Endothelial cell (in vitro differentiated cells): ENCODE data around the gene RPL27. TPM values are rescaled to one million over a fixed set of nuclear protein-coding genes. Genes with fewer than 3 reads are reported as not detected.

Experiments used
- DNase-seq: peaks from one replicate; pipeline ENCODE4 v3.0.0; 2021; ENCODE audit warnings: low spot score
- H3K27ac Mint-ChIP-seq: one replicate; pipeline ENCODE4 v1.8.0; 2021; ENCODE audit warnings: mixed read lengths, inconsistent platforms; ENCODE audit not compliant: unreplicated experiment
- H3K27me3 Mint-ChIP-seq: one replicate; pipeline ENCODE4 v1.8.0; 2021; ENCODE audit warnings: mild to moderate bottlenecking, moderate library complexity, mixed read lengths, inconsistent platforms; ENCODE audit not compliant: unreplicated experiment
- H3K36me3 Mint-ChIP-seq: one replicate; pipeline ENCODE4 v1.8.0; 2021; ENCODE audit warnings: mild to moderate bottlenecking, low read depth, mixed read lengths, inconsistent platforms; ENCODE audit not compliant: unreplicated experiment
- H3K4me1 Mint-ChIP-seq: one replicate; pipeline ENCODE4 v1.8.0; 2021; ENCODE audit warnings: mild to moderate bottlenecking, mixed read lengths, inconsistent platforms; ENCODE audit not compliant: unreplicated experiment
- H3K4me3 Mint-ChIP-seq: one replicate; pipeline ENCODE4 v1.8.0; 2021; ENCODE audit warnings: mild to moderate bottlenecking, mixed read lengths, inconsistent platforms; ENCODE audit not compliant: unreplicated experiment
- H3K9me3 Mint-ChIP-seq: one replicate; pipeline ENCODE4 v1.8.0; 2021; ENCODE audit warnings: mixed read lengths, inconsistent platforms; ENCODE audit not compliant: unreplicated experiment
- CTCF ChIP-seq: fragments of 200-600 bp; sonication (generic); IDR thresholded peaks from one replicate; pipeline ENCODE4 v1.5.0; 2021; ENCODE audit warnings: antibody characterized with exemption; ENCODE audit not compliant: unreplicated experiment
- total RNA-seq: library from RNA; stranded (reverse); fragmentation: NEBNext Ultra II Directional; extraction: Animal tissue kit (Norgen Biotek cat#: 25700); gene quantifications from one replicate; pipeline ENCODE4 v1.2.1, GENCODE V29; 2021; ENCODE audit not compliant: unreplicated experiment

The RPL27 gene
- total RNA-seq, 1 donor from 2014 or later: 1,237 TPM

GRCh38 chr17:43040655-43041054 is 42.4 kb downstream of the RPL27 start:
- H3K4me3 Mint-ChIP-seq: no peak overlapping the region
- no peaks in the 10 kb centered on the region for H3K36me3 Mint-ChIP-seq
- no peaks in the 10 kb centered on the region for H3K9me3 Mint-ChIP-seq
- no peak for TF ChIP-seq CTCF
- H3K27ac Mint-ChIP-seq: no peak overlapping the region
- DNase-seq: no peak
- H3K27me3 Mint-ChIP-seq: peaks cover 2% of the 10 kb centered on the region
- peaks cover 14% of the 10 kb centered on the region for H3K4me1 Mint-ChIP-seq

- H3K9me3 Mint-ChIP-seq: no peaks in the 10 kb centered on the region
- peak overlapping the region; percentile 28 for H3K27ac Mint-ChIP-seq
- TF ChIP-seq CTCF: no peak
- H3K4me3 Mint-ChIP-seq: no peak overlapping the region
- no peak for DNase-seq
- H3K27me3 Mint-ChIP-seq: peaks cover 2% of the 10 kb centered on the region
- H3K36me3 Mint-ChIP-seq: no peaks in the 10 kb centered on the region
- H3K4me1 Mint-ChIP-seq: peaks cover 14% of the 10 kb centered on the region
These were observed 43.9 kb downstream of the RPL27 start for GRCh38 chr17:43042025-43042628.

- no peak overlapping the region for H3K27ac Mint-ChIP-seq
These were observed 45.1 kb downstream of the RPL27 start for GRCh38 chr17:43043307-43043706.

GRCh38 chr17:43044024-43044423 is 45.8 kb downstream of the RPL27 start:
- Mint-ChIP-seq H3K27ac (no peak overlapping the region), H3K27me3 (peaks cover 3% of the 10 kb centered on the region), H3K36me3 (no peaks in the 10 kb centered on the region), H3K4me1 (peaks cover 14% of the 10 kb centered on the region), H3K4me3 (no peak overlapping the region), H3K9me3 (no peaks in the 10 kb centered on the region)
- no peak for TF ChIP-seq CTCF
- no peak for DNase-seq

More at GRCh38 chr17:43043307-43043706, 45.1 kb downstream of the RPL27 start:
- no peak for TF ChIP-seq CTCF
- Mint-ChIP-seq H3K27me3 (peaks cover 2% of the 10 kb centered on the region), H3K4me1 (peaks cover 14% of the 10 kb centered on the region), H3K9me3 (no peaks in the 10 kb centered on the region), H3K36me3 (no peaks in the 10 kb centered on the region), H3K4me3 (no peak overlapping the region)
- DNase-seq: no peak

- DNase-seq: no peak
- Mint-ChIP-seq H3K36me3 (no peaks in the 10 kb centered on the region), H3K27me3 (peaks cover 1% of the 10 kb centered on the region)
These were observed 53.8 kb downstream of the RPL27 start for GRCh38 chr17:43051969-43052368.

More at GRCh38 chr17:43051969-43052368, 53.8 kb downstream of the RPL27 start:
- H3K4me1 Mint-ChIP-seq: no peaks in the 10 kb centered on the region
- no peak overlapping the region for H3K27ac Mint-ChIP-seq
- no peak for TF ChIP-seq CTCF
- H3K9me3 Mint-ChIP-seq: no peaks in the 10 kb centered on the region
- H3K4me3 Mint-ChIP-seq: no peak overlapping the region

Other genes starting within 250 kb of the RPL27 start
- 630 TPM for gene RAMP2, start 237.2 kb upstream of the RPL27 start, total RNA-seq
- gene VPS25, start 225.0 kb upstream of the RPL27 start, total RNA-seq: 39.4 TPM
- 8.9 TPM for gene WNK4, start 217.8 kb upstream of the RPL27 start, total RNA-seq
- gene COA3, start 199.7 kb upstream of the RPL27 start, total RNA-seq: 60.3 TPM
- 0.59 TPM for gene CNTD1, start 199.6 kb upstream of the RPL27 start, total RNA-seq
- 66.4 TPM for gene BECN1, start 174.1 kb upstream of the RPL27 start, total RNA-seq
- gene PSME3, start 165.0 kb upstream of the RPL27 start, total RNA-seq: 128 TPM
- 6.2 TPM for gene AOC2, start 153.8 kb upstream of the RPL27 start, total RNA-seq
- gene AOC3, start 147.2 kb upstream of the RPL27 start, total RNA-seq: 36.5 TPM
- gene G6PC1, start 97.6 kb upstream of the RPL27 start, total RNA-seq: not detected
- gene AARSD1, start 34.0 kb upstream of the RPL27 start, total RNA-seq: 39.6 TPM
- 1.5 TPM for gene PTGES3L, start 18.3 kb upstream of the RPL27 start, total RNA-seq
- gene RUNDC1, start 17.9 kb upstream of the RPL27 start, total RNA-seq: 12.2 TPM
- 4.2 TPM for gene IFI35, start 8.4 kb downstream of the RPL27 start, total RNA-seq
- 460 TPM for gene VAT1, start 24.0 kb downstream of the RPL27 start, total RNA-seq
- gene RND2, start 26.8 kb downstream of the RPL27 start, total RNA-seq: 5.9 TPM
- 8.7 TPM for gene BRCA1, start 126.9 kb downstream of the RPL27 start, total RNA-seq
- 74.9 TPM for gene NBR1, start 172.8 kb downstream of the RPL27 start, total RNA-seq
- gene TMEM106A, start 213.5 kb downstream of the RPL27 start, total RNA-seq: 14.4 TPM
- gene CCDC200, start 230.2 kb downstream of the RPL27 start, total RNA-seq: not detected
- gene RNU2-1, start 235.6 kb downstream of the RPL27 start, total RNA-seq: 10,056 TPM